ENCODE data around the gene E2F4. TPM values are rescaled to one million over a fixed set of nuclear protein-coding genes. Genes with fewer than 3 reads are reported as not detected.

The E2F4 gene
- total RNA-seq, 2 donors from 2014 or later: 71.8 to 72.8 TPM

DNA sequence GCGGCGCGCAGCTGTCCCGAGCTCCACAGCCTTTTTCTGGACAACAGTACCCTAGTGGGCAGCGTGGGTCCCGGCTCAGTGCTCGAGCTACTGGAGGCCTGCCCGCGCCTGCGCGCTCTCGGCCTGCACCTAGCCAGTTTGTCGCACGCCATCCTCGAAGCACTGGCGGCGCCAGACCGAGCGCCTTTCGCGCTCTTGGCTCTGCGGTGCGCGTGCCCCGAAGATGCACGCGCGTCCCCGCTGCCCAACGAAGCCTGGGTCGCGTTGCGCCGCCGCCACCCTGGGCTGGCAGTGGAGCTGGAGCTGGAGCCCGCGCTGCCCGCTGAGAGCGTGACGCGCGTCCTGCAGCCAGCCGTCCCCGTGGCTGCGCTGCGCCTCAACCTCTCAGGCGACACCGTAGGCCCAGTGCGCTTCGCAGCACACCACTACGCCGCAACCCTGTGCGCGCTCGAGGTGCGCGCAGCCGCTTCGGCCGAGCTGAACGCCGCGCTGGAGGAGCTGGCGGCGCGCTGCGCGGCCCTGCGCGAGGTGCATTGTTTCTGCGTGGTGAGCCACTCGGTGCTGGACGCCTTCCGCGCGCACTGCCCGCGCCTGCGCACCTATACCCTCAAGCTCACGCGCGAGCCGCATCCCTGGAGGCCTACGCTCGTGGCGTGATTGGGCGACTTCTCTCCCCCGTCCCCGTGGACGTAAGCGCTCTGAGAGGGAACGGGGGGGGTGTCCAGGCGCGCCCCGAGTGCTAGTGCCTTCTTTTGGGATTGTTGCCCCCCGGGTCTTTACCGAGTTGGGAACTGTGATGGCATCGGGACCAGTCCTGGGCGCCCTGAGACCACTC, 28.6 kb upstream of the E2F4 start:
- Histone ChIP-seq H3K9me3 (ENCODE audit: control insufficient read depth, low read length) (no peaks in the 10 kb centered on the region), H3K4me1 (ENCODE audit: control insufficient read depth, insufficient read depth, low read length) (no peaks in the 10 kb centered on the region), H3K4me3 (ENCODE audit: low read length) (peak overlapping the region; percentile 66), H3K27me3 (ENCODE audit: control insufficient read depth, insufficient read depth, low read length, poor library complexity, severe bottlenecking) (peaks cover 100% of the 10 kb centered on the region), H3K36me3 (ENCODE audit: control insufficient read depth, insufficient read depth, low read length) (no peaks in the 10 kb centered on the region), H3K27ac (ENCODE audit: low read depth, low read length) (no peak overlapping the region), H3K9ac (ENCODE audit: extremely low read depth, low read length, poor library complexity, severe bottlenecking) (no peak overlapping the region)
- WGBS, 2 experiments (ENCODE audit: insufficient coverage in 1 of 2, insufficient read length in 1 of 2): 2 to 3% methylated on average over 43 to 99 of the region's 99 CpGs
- Mint-ChIP-seq H3K4me3 (peak overlapping the region; percentile 21), H3K27ac (no peak overlapping the region), H3K36me3 (ENCODE audit: low read depth) (no peaks in the 10 kb centered on the region), H3K27me3 (ENCODE audit: insufficient read depth) (peaks cover 97% of the 10 kb centered on the region), H3K4me1 (no peaks in the 10 kb centered on the region), H3K9me3 (peaks cover 2% of the 10 kb centered on the region)
- DNase-seq: peak; percentile 82
- TF ChIP-seq, protein P1, sequence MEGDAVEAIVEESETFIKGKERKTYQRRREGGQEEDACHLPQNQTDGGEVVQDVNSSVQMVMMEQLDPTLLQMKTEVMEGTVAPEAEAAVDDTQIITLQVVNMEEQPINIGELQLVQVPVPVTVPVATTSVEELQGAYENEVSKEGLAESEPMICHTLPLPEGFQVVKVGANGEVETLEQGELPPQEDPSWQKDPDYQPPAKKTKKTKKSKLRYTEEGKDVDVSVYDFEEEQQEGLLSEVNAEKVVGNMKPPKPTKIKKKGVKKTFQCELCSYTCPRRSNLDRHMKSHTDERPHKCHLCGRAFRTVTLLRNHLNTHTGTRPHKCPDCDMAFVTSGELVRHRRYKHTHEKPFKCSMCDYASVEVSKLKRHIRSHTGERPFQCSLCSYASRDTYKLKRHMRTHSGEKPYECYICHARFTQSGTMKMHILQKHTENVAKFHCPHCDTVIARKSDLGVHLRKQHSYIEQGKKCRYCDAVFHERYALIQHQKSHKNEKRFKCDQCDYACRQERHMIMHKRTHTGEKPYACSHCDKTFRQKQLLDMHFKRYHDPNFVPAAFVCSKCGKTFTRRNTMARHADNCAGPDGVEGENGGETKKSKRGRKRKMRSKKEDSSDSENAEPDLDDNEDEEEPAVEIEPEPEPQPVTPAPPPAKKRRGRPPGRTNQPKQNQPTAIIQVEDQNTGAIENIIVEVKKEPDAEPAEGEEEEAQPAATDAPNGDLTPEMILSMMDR (conservative IDR thresholded peaks at IDR 0.05): no peak

DNA sequence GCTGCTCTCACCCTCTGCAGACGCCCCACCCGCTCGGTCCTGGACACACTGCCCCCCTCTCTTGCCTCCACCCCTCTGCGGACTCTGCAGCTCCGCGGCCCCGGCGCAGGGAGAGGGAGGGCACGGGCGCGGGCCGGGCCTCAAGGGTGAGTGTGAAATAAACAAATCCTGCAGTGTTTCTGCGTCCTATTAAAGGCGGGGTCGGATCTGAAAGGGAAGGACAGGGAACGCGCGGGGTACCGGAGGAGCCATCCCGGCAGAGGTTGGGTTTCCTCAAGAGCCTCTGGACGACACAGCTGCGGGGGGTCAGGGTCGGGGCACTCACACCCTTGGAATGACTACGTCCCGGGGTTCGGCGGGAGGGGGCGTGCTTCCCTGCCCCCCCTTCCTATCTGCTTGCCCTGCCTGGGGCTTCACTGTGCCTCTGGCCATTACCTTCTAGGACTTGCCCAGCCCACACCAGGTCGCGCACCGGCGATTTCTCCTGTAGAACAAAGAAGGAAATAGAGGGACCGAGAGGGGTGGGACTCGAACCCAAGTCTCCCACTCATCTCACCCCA, 27.9 kb upstream of the E2F4 start:
- H3K9ac ChIP-seq (ENCODE audit: extremely low read depth, low read length, poor library complexity, severe bottlenecking): no peak overlapping the region
- Mint-ChIP-seq H3K27ac (no peak overlapping the region), H3K27me3 (ENCODE audit: insufficient read depth) (peaks cover 97% of the 10 kb centered on the region), H3K4me1 (no peaks in the 10 kb centered on the region), H3K9me3 (peaks cover 2% of the 10 kb centered on the region), H3K4me3 (peak overlapping the region; percentile 21), H3K36me3 (ENCODE audit: low read depth) (no peaks in the 10 kb centered on the region)
- H3K36me3 ChIP-seq (ENCODE audit: control insufficient read depth, insufficient read depth, low read length): no peaks in the 10 kb centered on the region
- H3K27ac ChIP-seq (ENCODE audit: low read depth, low read length): no peak overlapping the region
- H3K4me3 ChIP-seq (ENCODE audit: low read length): peak overlapping the region; percentile 66
- 0 to 4% methylated on average over 4 to 32 of the region's 34 CpGs for WGBS, 2 experiments (ENCODE audit: insufficient coverage in 1 of 2, insufficient read length in 1 of 2)
- H3K9me3 ChIP-seq (ENCODE audit: control insufficient read depth, low read length): no peaks in the 10 kb centered on the region
- H3K27me3 ChIP-seq (ENCODE audit: control insufficient read depth, insufficient read depth, low read length, poor library complexity, severe bottlenecking): peaks cover 100% of the 10 kb centered on the region
- H3K4me1 ChIP-seq (ENCODE audit: control insufficient read depth, insufficient read depth, low read length): no peaks in the 10 kb centered on the region
- TF ChIP-seq, protein P1 (conservative IDR thresholded peaks at IDR 0.05): no peak
- DNase-seq: peak; percentile 66

DNA sequence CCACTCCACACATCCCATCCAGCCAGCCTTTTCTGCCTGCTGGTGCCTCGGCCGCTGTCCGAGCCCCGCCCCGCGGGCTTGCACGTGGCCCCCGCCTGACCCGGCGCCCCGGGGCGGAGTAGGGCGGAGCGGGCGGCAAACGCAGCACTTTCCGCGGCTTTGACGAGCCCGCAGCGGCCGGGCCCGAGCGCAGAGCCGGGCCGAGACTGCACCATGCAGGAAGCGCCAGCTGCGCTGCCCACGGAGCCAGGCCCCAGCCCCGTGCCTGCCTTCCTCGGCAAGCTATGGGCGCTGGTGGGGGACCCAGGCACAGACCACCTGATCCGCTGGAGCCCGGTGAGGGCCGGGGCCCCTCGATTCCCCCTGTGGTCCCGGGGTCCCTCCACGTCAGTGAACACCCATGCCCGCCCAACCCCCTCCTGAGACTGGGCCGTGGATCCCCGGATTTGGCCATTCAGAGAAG, 27.3 kb upstream of the E2F4 start, which contains the start of gene HSF4:
HSF4 (plus strand) TSS at position 147 of the 463 bp plus-strand sequence; CDS start at position 214, 67 bp downstream.
- no peaks in the 10 kb centered on the region for H3K4me1 ChIP-seq (ENCODE audit: control insufficient read depth, insufficient read depth, low read length)
- H3K36me3 ChIP-seq (ENCODE audit: control insufficient read depth, insufficient read depth, low read length): no peaks in the 10 kb centered on the region
- H3K27ac Mint-ChIP-seq: no peak within 1 kb of the TSS
- H3K9ac ChIP-seq (ENCODE audit: extremely low read depth, low read length, poor library complexity, severe bottlenecking): no peak within 1 kb of the TSS
- TF ChIP-seq, protein P1 (conservative IDR thresholded peaks at IDR 0.05): no peak
- no peaks in the 10 kb centered on the region for H3K4me1 Mint-ChIP-seq
- peaks cover 2% of the 10 kb centered on the region for H3K9me3 Mint-ChIP-seq
- H3K9me3 ChIP-seq (ENCODE audit: control insufficient read depth, low read length): no peaks in the 10 kb centered on the region
- H3K36me3 Mint-ChIP-seq (ENCODE audit: low read depth): no peaks in the 10 kb centered on the region
- peak; percentile 69 for DNase-seq
- WGBS, 2 experiments (ENCODE audit: insufficient coverage in 1 of 2, insufficient read length in 1 of 2): 5 to 10% methylated on average over 12 to 41 of the region's 41 CpGs
- H3K4me3 Mint-ChIP-seq: peak within 1 kb of the TSS; percentile 21
- H3K4me3 ChIP-seq (ENCODE audit: low read length): peak within 1 kb of the TSS; percentile 66
- no peak within 1 kb of the TSS for H3K27ac ChIP-seq (ENCODE audit: low read depth, low read length)
- H3K27me3 ChIP-seq (ENCODE audit: control insufficient read depth, insufficient read depth, low read length, poor library complexity, severe bottlenecking): peaks cover 100% of the 10 kb centered on the region
- peaks cover 98% of the 10 kb centered on the region for H3K27me3 Mint-ChIP-seq (ENCODE audit: insufficient read depth)

Data from endodermal cell (in vitro differentiated cells).